Keratinocyte (primary cell): ENCODE measurements around the gene CCR7. TPM values are rescaled to one million over a fixed set of nuclear protein-coding genes. Genes with fewer than 3 reads are reported as not detected.

ENCODE experiments used
- DNase-seq: peaks from one replicate; pipeline ENCODE4 v3.0.0-alpha.2; 2011; ENCODE audit warnings: low read depth, missing footprints, low spot score
- FAIRE-seq: peaks from 2 replicates; lab custom pipeline; 2011; peaks lifted over from hg19 to GRCh38; lab: Jason Lieb, UNC
- H2AFZ ChIP-seq: 2 replicates; pipeline ENCODE4 v1.6.0; 2012; ENCODE audit warnings: low read length, control low read depth, inconsistent platforms; ENCODE audit not compliant: control insufficient read depth
- H3K27ac ChIP-seq: 2 replicates; pipeline ENCODE4 v1.5.1; 2011; ENCODE audit warnings: low read length; ENCODE audit not compliant: control insufficient read depth, insufficient read depth
- H3K27me3 ChIP-seq: 3 replicates; pipeline ENCODE4 v1.6.0; 2011; ENCODE audit warnings: low read length; ENCODE audit not compliant: control insufficient read depth, insufficient read depth; ENCODE audit errors: extremely low read depth
- H3K36me3 ChIP-seq, 2 experiments: 2 replicates in 1 of 2; 3 replicates in 1 of 2; pipeline ENCODE4 v1.5.1; 2011; ENCODE audit warnings: low read length in 2 of 2, mild to moderate bottlenecking in 1 of 2; ENCODE audit not compliant: control insufficient read depth in 2 of 2, insufficient read depth in 2 of 2; ENCODE audit errors: extremely low read depth in 1 of 2
- H3K4me1 ChIP-seq: 3 replicates; pipeline ENCODE4 v1.5.1; 2011; ENCODE audit warnings: low read length; ENCODE audit not compliant: control insufficient read depth, insufficient read depth; ENCODE audit errors: extremely low read depth
- H3K4me2 ChIP-seq: 3 replicates; pipeline ENCODE4 v1.6.0; 2011; ENCODE audit warnings: low read depth, low read length; ENCODE audit not compliant: control insufficient read depth, insufficient read depth; ENCODE audit errors: extremely low read depth
- H3K4me3 ChIP-seq, 3 experiments: fragments of 200-600 bp in 1 of 3; sonication (generic) in 1 of 3; 2 replicates in 2 of 3; 3 replicates in 1 of 3; pipeline ENCODE4 v1.5.1; 2011 to 2016; ENCODE audit warnings: low read length in 3 of 3, mild to moderate bottlenecking in 3 of 3, control low read depth in 2 of 3, inconsistent platforms in 1 of 3, low read depth in 1 of 3, mixed read lengths in 1 of 3, mixed run types in 1 of 3, moderate library complexity in 1 of 3; ENCODE audit not compliant: control insufficient read depth in 2 of 3, insufficient read depth in 2 of 3; ENCODE audit errors: extremely low read depth in 1 of 3
- H3K79me2 ChIP-seq: 2 replicates; pipeline ENCODE4 v1.6.0; 2012; ENCODE audit warnings: low read length; ENCODE audit not compliant: control insufficient read depth, insufficient read depth
- H3K9ac ChIP-seq: 3 replicates; pipeline ENCODE4 v1.6.0; 2011; ENCODE audit warnings: low read length; ENCODE audit not compliant: control insufficient read depth, insufficient read depth; ENCODE audit errors: extremely low read depth
- H3K9me1 ChIP-seq: 3 replicates; pipeline ENCODE4 v1.6.0; 2011; ENCODE audit warnings: low read length; ENCODE audit not compliant: control insufficient read depth, insufficient read depth; ENCODE audit errors: extremely low read depth
- H3K9me3 ChIP-seq: 2 replicates; pipeline ENCODE4 v1.5.1; 2012; ENCODE audit warnings: low read depth, low read length; ENCODE audit not compliant: control insufficient read depth
- H4K20me1 ChIP-seq: 3 replicates; pipeline ENCODE4 v1.6.0; 2011; ENCODE audit warnings: low read length; ENCODE audit not compliant: control insufficient read depth, insufficient read depth; ENCODE audit errors: extremely low read depth
- EZH2 ChIP-seq: IDR thresholded peaks from one replicate; pipeline ENCODE4 v1.6.1; 2012; ENCODE audit warnings: inconsistent platforms, mild to moderate bottlenecking, low read length, moderate library complexity
- dilution Hi-C: fragments of 300-500 bp; cut with MboI; formaldehyde crosslinking; loops from one replicate; pipeline ENCODE4 v1.7.0; 2020; ENCODE audit warnings: low sequenced_read_pairs; ENCODE audit not compliant: extremely low pct_ligation_motif_present
- polyA plus RNA-seq, 5 experiments: library from polyadenylated mRNA; depleted of rRNA in 3 of 5; stranded (reverse) in 3 of 5; stranded (forward) in 1 of 5; unstranded in 1 of 5; fragments of >200 nt; gene quantifications; 1 replicate in 1 of 5; 2 replicates in 3 of 5; 3 replicates in 1 of 5; pipeline versions ENCODE4 v1.2.1 to v1.2.3, GENCODE V29; 2011 to 2012; ENCODE audit warnings: missing spikeins in 2 of 5, low read depth in 1 of 5, low replicate concordance in 1 of 5
- TF ChIP-seq, protein P1 (sequence below), 3 experiments: IDR thresholded peaks in 1 of 3; conservative IDR thresholded peaks in 1 of 3; optimal IDR thresholded peaks in 1 of 3; 2 replicates in 2 of 3; 3 replicates in 1 of 3; pipeline versions ENCODE3 to v1.5.1; 2011; ENCODE audit warnings: low read length in 3 of 3, mild to moderate bottlenecking in 3 of 3, moderate library complexity in 2 of 3, control low read depth in 1 of 3, inconsistent platforms in 1 of 3; ENCODE audit not compliant: insufficient read depth in 2 of 3; ENCODE audit errors: extremely low read depth in 1 of 3

The CCR7 gene
- polyA plus RNA-seq, 1 donor (not counting 4 experiments of a cell fraction or from before 2014, with no cell fraction given), result 0.16 TPM

DNA sequence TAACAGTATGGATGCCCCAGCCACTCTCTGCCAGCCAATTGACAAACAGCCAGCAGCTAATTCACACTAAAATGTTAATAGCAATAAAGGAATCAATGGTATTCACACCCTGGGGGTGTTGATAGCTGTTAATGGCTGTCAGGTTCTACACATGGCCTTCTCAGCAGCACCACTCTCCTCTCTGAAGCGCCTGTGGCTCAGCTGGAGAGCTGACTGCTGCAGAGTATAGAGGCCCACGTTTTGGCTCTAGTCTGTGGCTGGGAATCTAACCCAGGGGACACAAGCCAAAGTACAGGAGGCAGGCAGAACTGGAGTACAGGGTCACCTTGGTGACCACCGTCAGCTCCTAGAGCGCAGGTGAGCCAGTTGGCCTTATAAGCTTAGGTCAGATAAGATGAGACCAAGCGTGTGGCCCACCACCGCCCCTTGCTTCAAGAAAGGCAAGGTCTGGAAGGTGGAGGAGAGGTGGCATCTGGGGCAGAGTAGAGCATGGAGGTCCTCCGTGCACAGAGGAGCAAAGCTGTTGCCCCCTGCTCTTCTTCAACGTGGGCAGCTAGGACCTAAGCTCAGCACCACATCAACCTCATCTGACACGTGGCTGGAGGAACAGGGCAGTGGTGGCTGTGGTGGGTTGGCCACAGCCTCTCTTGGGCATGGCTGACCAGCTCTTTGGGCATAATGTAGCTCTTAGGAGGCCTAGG, 25.4 kb downstream of the CCR7 start:
- H3K27ac ChIP-seq, result no peak overlapping the region
- no peaks in the 10 kb centered on the region for H3K79me2 ChIP-seq
- H3K9me3 ChIP-seq, result no peaks in the 10 kb centered on the region
- no peak overlapping the region for H3K9ac ChIP-seq
- TF ChIP-seq, protein P1, sequence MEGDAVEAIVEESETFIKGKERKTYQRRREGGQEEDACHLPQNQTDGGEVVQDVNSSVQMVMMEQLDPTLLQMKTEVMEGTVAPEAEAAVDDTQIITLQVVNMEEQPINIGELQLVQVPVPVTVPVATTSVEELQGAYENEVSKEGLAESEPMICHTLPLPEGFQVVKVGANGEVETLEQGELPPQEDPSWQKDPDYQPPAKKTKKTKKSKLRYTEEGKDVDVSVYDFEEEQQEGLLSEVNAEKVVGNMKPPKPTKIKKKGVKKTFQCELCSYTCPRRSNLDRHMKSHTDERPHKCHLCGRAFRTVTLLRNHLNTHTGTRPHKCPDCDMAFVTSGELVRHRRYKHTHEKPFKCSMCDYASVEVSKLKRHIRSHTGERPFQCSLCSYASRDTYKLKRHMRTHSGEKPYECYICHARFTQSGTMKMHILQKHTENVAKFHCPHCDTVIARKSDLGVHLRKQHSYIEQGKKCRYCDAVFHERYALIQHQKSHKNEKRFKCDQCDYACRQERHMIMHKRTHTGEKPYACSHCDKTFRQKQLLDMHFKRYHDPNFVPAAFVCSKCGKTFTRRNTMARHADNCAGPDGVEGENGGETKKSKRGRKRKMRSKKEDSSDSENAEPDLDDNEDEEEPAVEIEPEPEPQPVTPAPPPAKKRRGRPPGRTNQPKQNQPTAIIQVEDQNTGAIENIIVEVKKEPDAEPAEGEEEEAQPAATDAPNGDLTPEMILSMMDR (optimal IDR thresholded peaks at IDR 0.05 in 1 of 3, IDR thresholded peaks at IDR 0.05 in 1 of 3, conservative IDR thresholded peaks at IDR 0.05 in 1 of 3; ENCODE audit: extremely low read depth in 1 of 3, insufficient read depth in 2 of 3, low read length in 3 of 3), result no peak
- no peak for TF ChIP-seq EZH2
- H3K4me2 ChIP-seq, result no peak overlapping the region
- H3K9me1 ChIP-seq, result no peaks in the 10 kb centered on the region
- peaks cover 53% of the 10 kb centered on the region for H3K4me1 ChIP-seq
- no peak for DNase-seq
- H3K27me3 ChIP-seq, result no peaks in the 10 kb centered on the region
- no peak overlapping the region for H3K4me3 ChIP-seq
- FAIRE-seq, result no peak
- no peaks in the 10 kb centered on the region for H4K20me1 ChIP-seq
- dilution Hi-C loops, result no loop called here
- H3K36me3 ChIP-seq, result no peaks in the 10 kb centered on the region
- H2AFZ ChIP-seq, result no peak overlapping the region

DNA sequence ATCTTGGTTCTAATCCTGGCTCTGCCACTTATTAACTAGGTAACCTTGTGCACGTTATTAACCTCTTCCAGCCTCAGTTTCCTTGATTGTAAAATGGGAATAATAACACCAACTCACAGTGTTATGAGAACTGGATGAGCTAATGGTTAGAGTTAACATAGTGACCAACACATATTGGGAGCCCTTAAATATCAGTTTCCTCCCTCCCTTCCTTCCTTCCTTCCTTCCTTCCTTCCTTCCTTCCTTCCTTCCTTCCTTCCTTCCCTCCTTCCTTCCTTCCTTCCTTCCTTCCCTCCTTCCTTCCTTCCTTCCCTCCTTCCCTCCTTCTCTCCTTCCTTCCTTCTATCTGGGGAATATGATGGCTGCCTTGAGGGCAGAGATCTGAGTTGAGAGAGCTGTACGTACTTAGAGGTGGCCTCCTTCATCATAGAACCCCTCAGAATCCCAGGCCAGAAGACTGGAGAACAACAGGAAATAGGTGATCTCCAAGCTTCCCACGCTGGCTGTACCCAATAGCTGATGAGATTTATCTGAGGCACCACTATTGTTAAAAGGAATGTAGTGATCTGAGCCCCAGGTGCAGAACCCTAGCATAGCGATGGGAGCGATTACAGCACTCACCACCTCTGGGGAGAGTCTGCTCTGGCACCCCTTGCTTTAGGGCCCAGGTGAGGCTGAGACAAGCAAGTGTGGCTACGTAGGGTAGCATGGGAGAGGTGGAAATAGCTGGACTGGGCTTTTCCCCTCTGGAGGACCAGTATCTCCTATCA, 26.2 kb downstream of the CCR7 start:
- Histone ChIP-seq H3K9ac (no peak overlapping the region), H3K4me3 (no peak overlapping the region), H3K9me3 (no peaks in the 10 kb centered on the region), H3K4me1 (peaks cover 54% of the 10 kb centered on the region), H4K20me1 (no peaks in the 10 kb centered on the region), H3K36me3 (no peaks in the 10 kb centered on the region), H3K27me3 (no peaks in the 10 kb centered on the region), H2AFZ (no peak overlapping the region), H3K79me2 (no peaks in the 10 kb centered on the region), H3K4me2 (peak overlapping the region; percentile 59), H3K9me1 (no peaks in the 10 kb centered on the region), H3K27ac (peak overlapping the region; percentile 72)
- TF ChIP-seq, protein P1 (optimal IDR thresholded peaks at IDR 0.05 in 1 of 3, IDR thresholded peaks at IDR 0.05 in 1 of 3, conservative IDR thresholded peaks at IDR 0.05 in 1 of 3; ENCODE audit: extremely low read depth in 1 of 3, insufficient read depth in 2 of 3, low read length in 3 of 3), result no peak
- no peak for TF ChIP-seq EZH2
- DNase-seq (no peak), FAIRE-seq (peak; percentile 43)
- dilution Hi-C loops, result no loop called here
